ENCODE results near the gene MCMBP.

GRCh38 chr10:119896937-119897770 is 24.5 kb upstream of the MCMBP start:
- TF ChIP-seq CTCF (conservative IDR thresholded peaks at IDR 0.05; ENCODE audit: low read length) (no peak), EZH2phosphoT487 (IDR thresholded peaks at IDR 0.05; ENCODE audit: borderline replicate concordance) (no peak)
